ENCODE measurements around the gene CLIC1. TPM values are rescaled to one million over a fixed set of nuclear protein-coding genes. Genes with fewer than 3 reads are reported as not detected.

CLIC1 gene
- total and polyA plus RNA-seq, 2 donors (not counting 1 experiment from before 2014, with no cell fraction given): 216 to 290 TPM

GRCh38 chr6:31719001-31719400 lies 17.3 kb downstream of the CLIC1 start:
- H2AFZ ChIP-seq (ENCODE audit: insufficient read depth, low read depth, low read length, poor library complexity, severe bottlenecking): no peak overlapping the region
- no peak overlapping the region for H3K9ac ChIP-seq (ENCODE audit: low read length)
- Mint-ChIP-seq H3K27ac (no peak overlapping the region), H3K4me3 (no peak overlapping the region), H3K27me3 (no peaks in the 10 kb centered on the region), H3K4me1 (peaks cover 12% of the 10 kb centered on the region), H3K9me3 (ENCODE audit: insufficient read depth) (no peaks in the 10 kb centered on the region)
- no peaks in the 10 kb centered on the region for H4K20me1 ChIP-seq (ENCODE audit: control insufficient read depth, insufficient read depth, low read length, poor library complexity, severe bottlenecking)
- peaks cover 7 to 12% of the 10 kb centered on the region in 2 donors for H3K4me1 ChIP-seq (ENCODE audit: control insufficient read depth in 2 of 2, insufficient read depth in 2 of 2, low read length in 2 of 2)
- no peaks in the 10 kb centered on the region for H3K27me3 ChIP-seq (replicated peaks in 1 of 4; ENCODE audit: control extremely low read depth in 1 of 4, control insufficient read depth in 3 of 4, insufficient read depth in 4 of 4, low read length in 3 of 4)
- ChIA-PET CTCF (no interaction called here), POLR2A (no interaction called here)
- ATAC-seq (ENCODE audit: low read depth): no peak
- H3K4me2 ChIP-seq (replicated peaks; ENCODE audit: low read depth, low read length, poor library complexity, severe bottlenecking): no peak overlapping the region
- H3K4me3 ChIP-seq (ENCODE audit: control extremely low read depth in 1 of 5, extremely low read depth in 1 of 5, insufficient read depth in 1 of 5, low read depth in 2 of 5, low read length in 4 of 5): no peak overlapping the region
- no peaks in the 10 kb centered on the region for H3K9me3 ChIP-seq (ENCODE audit: control extremely low read depth in 1 of 3, control insufficient read depth in 2 of 3, insufficient read depth in 1 of 3, low read length in 2 of 3)
- 94% methylated on average over 6 of the region's 6 CpGs for WGBS (ENCODE audit: insufficient coverage)
- H3K27ac ChIP-seq (ENCODE audit: low read length in 2 of 2): no peak overlapping the region
- TF ChIP-seq EZH2 (IDR thresholded peaks at IDR 0.05; ENCODE audit: borderline replicate concordance, insufficient read depth, low read depth, low read length, poor library complexity, severe bottlenecking) (no peak), CTCF (IDR thresholded peaks at IDR 0.05) (no peak)
- no peak for DNase-seq
- no peaks in the 10 kb centered on the region for H3K36me3 ChIP-seq (replicated peaks in 1 of 2; ENCODE audit: control extremely low read depth in 1 of 2, control insufficient read depth in 1 of 2, extremely low read depth in 1 of 2, insufficient read depth in 2 of 2, low read length in 1 of 2)
- intact Hi-C loops (cut with micrococcal nuclease): no loop called here
- no peaks in the 10 kb centered on the region for H3K79me2 ChIP-seq (ENCODE audit: control insufficient read depth, insufficient read depth, low read length)

GRCh38 chr6:31718265-31718664 lies 18.1 kb downstream of the CLIC1 start:
- no peak for DNase-seq
- no peaks in the 10 kb centered on the region for H3K9me3 ChIP-seq (ENCODE audit: control extremely low read depth in 1 of 3, control insufficient read depth in 2 of 3, insufficient read depth in 1 of 3, low read length in 2 of 3)
- no peaks in the 10 kb centered on the region for H3K79me2 ChIP-seq (ENCODE audit: control insufficient read depth, insufficient read depth, low read length)
- intact Hi-C loops (cut with micrococcal nuclease): no loop called here
- H3K4me2 ChIP-seq (replicated peaks; ENCODE audit: low read depth, low read length, poor library complexity, severe bottlenecking): no peak overlapping the region
- Mint-ChIP-seq H3K4me3 (no peak overlapping the region), H3K4me1 (peaks cover 6% of the 10 kb centered on the region), H3K27me3 (no peaks in the 10 kb centered on the region), H3K9me3 (ENCODE audit: insufficient read depth) (no peaks in the 10 kb centered on the region), H3K27ac (no peak overlapping the region)
- H4K20me1 ChIP-seq (ENCODE audit: control insufficient read depth, insufficient read depth, low read length, poor library complexity, severe bottlenecking): no peaks in the 10 kb centered on the region
- no peak overlapping the region for H3K27ac ChIP-seq (ENCODE audit: low read length in 2 of 2)
- no peak overlapping the region for H3K4me3 ChIP-seq (ENCODE audit: control extremely low read depth in 1 of 5, extremely low read depth in 1 of 5, insufficient read depth in 1 of 5, low read depth in 2 of 5, low read length in 4 of 5)
- no peaks in the 10 kb centered on the region for H3K27me3 ChIP-seq (replicated peaks in 1 of 4; ENCODE audit: control extremely low read depth in 1 of 4, control insufficient read depth in 3 of 4, insufficient read depth in 4 of 4, low read length in 3 of 4)
- no CpG with 5 or more reads among the region's 1 CpG for WGBS (ENCODE audit: insufficient coverage)
- ATAC-seq (ENCODE audit: low read depth): no peak
- H3K9ac ChIP-seq (ENCODE audit: low read length): no peak overlapping the region
- no peak overlapping the region for H2AFZ ChIP-seq (ENCODE audit: insufficient read depth, low read depth, low read length, poor library complexity, severe bottlenecking)
- no peak for TF ChIP-seq EZH2 (IDR thresholded peaks at IDR 0.05; ENCODE audit: borderline replicate concordance, insufficient read depth, low read depth, low read length, poor library complexity, severe bottlenecking)
- no peak for TF ChIP-seq CTCF (IDR thresholded peaks at IDR 0.05)
- POLR2A ChIA-PET: no interaction called here
- peaks cover 3 to 5% of the 10 kb centered on the region in 2 donors for H3K4me1 ChIP-seq (ENCODE audit: control insufficient read depth in 2 of 2, insufficient read depth in 2 of 2, low read length in 2 of 2)
- H3K36me3 ChIP-seq (replicated peaks in 1 of 2; ENCODE audit: control extremely low read depth in 1 of 2, control insufficient read depth in 1 of 2, extremely low read depth in 1 of 2, insufficient read depth in 2 of 2, low read length in 1 of 2): no peaks in the 10 kb centered on the region
- CTCF ChIA-PET: no interaction called here
